ENCODE results near the gene EFHD2. TPM values are rescaled to one million over a fixed set of nuclear protein-coding genes. Genes with fewer than 3 reads are reported as not detected.
A peak's percentile ranks its signal among the peaks of the same experiment; 100 is the strongest.

The EFHD2 gene
- total RNA-seq, 1 experiment from 2014 or later = 69.7 TPM

DNA sequence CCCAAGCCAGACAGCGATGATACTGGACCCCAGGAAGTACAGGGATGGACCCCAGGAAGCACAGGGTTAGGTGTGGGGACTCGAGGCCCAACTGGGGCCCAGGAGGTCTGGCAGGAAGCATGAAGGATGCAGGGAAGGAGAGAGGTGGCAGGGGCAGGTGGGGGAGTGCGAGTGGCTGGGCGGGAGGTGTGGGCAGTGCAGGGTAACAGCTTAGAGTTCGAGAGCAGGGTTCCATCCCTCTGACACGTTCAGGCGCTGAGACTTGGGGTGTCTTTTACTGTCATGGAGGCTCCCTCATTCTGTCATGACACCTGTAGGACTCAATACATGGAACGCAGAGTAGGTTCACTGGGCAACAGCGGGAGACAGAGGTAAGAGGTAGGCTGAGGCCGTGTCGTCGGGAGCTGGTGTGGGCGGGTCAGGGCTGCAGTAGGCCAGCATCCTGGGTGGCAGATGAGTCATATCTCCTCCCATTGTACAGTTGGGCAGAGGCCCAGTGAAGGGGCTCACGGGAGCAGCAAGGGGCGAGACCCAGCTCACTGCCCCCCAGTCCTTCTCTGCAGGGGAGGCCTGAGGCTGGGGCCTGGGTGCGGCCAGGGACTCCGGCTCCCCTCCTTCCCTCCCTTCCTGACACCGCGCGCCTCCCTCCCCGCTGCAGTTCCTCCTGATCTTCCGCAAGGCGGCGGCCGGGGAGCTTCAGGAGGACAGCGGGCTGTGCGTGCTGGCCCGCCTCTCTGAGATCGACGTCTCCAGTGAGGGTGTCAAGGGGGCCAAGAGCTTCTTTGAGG, 17.0 kb downstream of the EFHD2 start:
- Histone ChIP-seq H3K79me2 (ENCODE audit: insufficient read depth, low read length) (peaks cover 32% of the 10 kb centered on the region), H4K20me1 (ENCODE audit: insufficient read depth) (peaks cover 5% of the 10 kb centered on the region; the same call in 1 of the 2 replicates), H3K27ac (ENCODE audit: low read depth, low read length) (peak overlapping the region; percentile 50; the same call in 1 of the 2 replicates), H3K36me3 (ENCODE audit: control insufficient read depth in 1 of 2, insufficient read depth in 2 of 2, low read length in 2 of 2) (peaks cover 0 to 5% of the 10 kb centered on the region in 2 experiments; a peak in 1 of 4 replicates), H3K4me1 (ENCODE audit: control insufficient read depth in 1 of 2, insufficient read depth in 2 of 2, low read length in 2 of 2) (peaks cover 7 to 61% of the 10 kb centered on the region in 2 experiments; a peak in 3 of 4 replicates), H2AFZ (ENCODE audit: low read depth, low read length, poor library complexity, severe bottlenecking) (no peak overlapping the region), H3K4me2 (ENCODE audit: low read length) (peak overlapping the region; percentile 53), H3K4me3 (replicated peaks in 1 of 2; ENCODE audit: low read depth in 1 of 2, low read length in 2 of 2) (no peak overlapping the region), H3K9me3 (ENCODE audit: control insufficient read depth in 1 of 2, insufficient read depth in 1 of 2, low read depth in 1 of 2, low read length in 2 of 2) (no peaks in the 10 kb centered on the region), H3K27me3 (ENCODE audit: insufficient read depth, low read length) (no peaks in the 10 kb centered on the region), H3K9ac (ENCODE audit: low read length) (peak overlapping the region; percentile 16; the same call in 1 of the 2 replicates), H3K9me2 (ENCODE audit: insufficient read depth) (no peaks in the 10 kb centered on the region)
- TF ChIP-seq SIN3A (IDR thresholded peaks at IDR 0.05; ENCODE audit: low read depth) (no peak), RAD21 (IDR thresholded peaks at IDR 0.05; ENCODE audit: low read depth) (no peak), FOSL1 (IDR thresholded peaks at IDR 0.05; ENCODE audit: low read depth) (peak; percentile 63)
- CTCF ChIA-PET = interaction anchor here (1.2 kb wide), 1 partner anchor 103 kb away, joined by 4 read pairs; no protein-coding TSS in a partner anchor
- no peak for DNase-seq (ENCODE audit: low read depth, low spot score)
- POLR2A ChIA-PET = no interaction called here
- peak; percentile 67 for ATAC-seq
- intact Hi-C loops (cut with micrococcal nuclease) = no loop called here
- RAD21 ChIA-PET (ENCODE audit: low non-redundant PET in 1 of 2, low total read pairs in 2 of 2, uncharacterized antibody in 2 of 2, unreplicated experiment in 2 of 2) = no interaction called here
- BruUV-seq (replicated peaks) = no TSS peak

- ChIA-PET POLR2A (no interaction called here), CTCF (interaction anchor here (1.2 to 1.3 kb wide), 2 partner anchors 103 to 104 kb away, joined by 3 to 4 read pairs; no protein-coding TSS in a partner anchor), RAD21 (ENCODE audit: low non-redundant PET in 1 of 2, low total read pairs in 2 of 2, uncharacterized antibody in 2 of 2, unreplicated experiment in 2 of 2) (no interaction called here)
- no peak overlapping the region for H3K4me3 ChIP-seq (replicated peaks in 1 of 2; ENCODE audit: low read depth in 1 of 2, low read length in 2 of 2)
- DNase-seq (ENCODE audit: low read depth, low spot score) = no peak
- no peaks in the 10 kb centered on the region for H3K27me3 ChIP-seq (ENCODE audit: insufficient read depth, low read length)
- peaks cover 0 to 5% of the 10 kb centered on the region in 2 experiments; a peak in 1 of 4 replicates for H3K36me3 ChIP-seq (ENCODE audit: control insufficient read depth in 1 of 2, insufficient read depth in 2 of 2, low read length in 2 of 2)
- no peak overlapping the region for H2AFZ ChIP-seq (ENCODE audit: low read depth, low read length, poor library complexity, severe bottlenecking)
- H3K9ac ChIP-seq (ENCODE audit: low read length) = no peak overlapping the region
- no peak overlapping the region; the same call in 1 of the 2 replicates for H3K27ac ChIP-seq (ENCODE audit: low read depth, low read length)
- intact Hi-C loops (cut with micrococcal nuclease) = no loop called here
- peaks cover 5% of the 10 kb centered on the region; the same call in 1 of the 2 replicates for H4K20me1 ChIP-seq (ENCODE audit: insufficient read depth)
- peak overlapping the region; percentile 53; the same call in 1 of the 2 replicates for H3K4me2 ChIP-seq (ENCODE audit: low read length)
- BruUV-seq (replicated peaks) = no TSS peak
- ATAC-seq = no peak
- H3K79me2 ChIP-seq (ENCODE audit: insufficient read depth, low read length) = peaks cover 27% of the 10 kb centered on the region
- TF ChIP-seq MAX (IDR thresholded peaks at IDR 0.05) = no peak
- no peak for TF ChIP-seq ATF3 (IDR thresholded peaks at IDR 0.05)
- no peak for TF ChIP-seq ZBTB33 (IDR thresholded peaks at IDR 0.05; ENCODE audit: extremely low read depth, insufficient replicate concordance, low read length)
- TF ChIP-seq CBX3 (IDR thresholded peaks at IDR 0.05; ENCODE audit: low read depth) = no peak
- TF ChIP-seq TCF7L2 (IDR thresholded peaks at IDR 0.05; ENCODE audit: borderline replicate concordance, extremely low read depth, insufficient read depth, insufficient read length) = no peak
- no peak for TF ChIP-seq EZH2 (IDR thresholded peaks at IDR 0.05)
- TF ChIP-seq ZFX (IDR thresholded peaks at IDR 0.05) = no peak
- no peak for TF ChIP-seq CEBPB (IDR thresholded peaks at IDR 0.05; ENCODE audit: low read depth)
- H3K9me3 ChIP-seq (ENCODE audit: control insufficient read depth in 1 of 2, insufficient read depth in 1 of 2, low read depth in 1 of 2, low read length in 2 of 2) = no peaks in the 10 kb centered on the region
- H3K9me2 ChIP-seq (ENCODE audit: insufficient read depth) = no peaks in the 10 kb centered on the region
- H3K4me1 ChIP-seq (ENCODE audit: control insufficient read depth in 1 of 2, insufficient read depth in 2 of 2, low read length in 2 of 2) = peaks cover 7 to 64% of the 10 kb centered on the region in 2 experiments; a peak in 3 of 4 replicates
Measured at GRCh38 chr1:15427280-15427666, 17.6 kb downstream of the EFHD2 start.

All from HCT116 (cell line).